AG09309 (cell line): ENCODE data around the gene EMC9.
"Not testable (repeated sequence)": the region's sequence is repeated elsewhere in the genome, so short reads cannot be mapped to it uniquely, and the experiment has no call there.

Experiments
- DNase-seq: peaks from one replicate; pipeline ENCODE4 v3.0.0-alpha.2; 2010; ENCODE audit warnings: low read depth
- H3K4me3 ChIP-seq: 2 replicates; pipeline ENCODE4 v1.5.1; 2011; ENCODE audit warnings: mild to moderate bottlenecking, low read depth, low read length, moderate library complexity; ENCODE audit not compliant: control insufficient read depth
- TF ChIP-seq, protein P1 (sequence below): IDR thresholded peaks from 2 replicates; pipeline ENCODE4 v1.5.1; 2011; ENCODE audit warnings: mild to moderate bottlenecking, low read depth, low read length, inconsistent platforms; ENCODE audit not compliant: insufficient read depth, control insufficient read depth; ENCODE audit errors: missing control alignments

The EMC9 gene

DNA sequence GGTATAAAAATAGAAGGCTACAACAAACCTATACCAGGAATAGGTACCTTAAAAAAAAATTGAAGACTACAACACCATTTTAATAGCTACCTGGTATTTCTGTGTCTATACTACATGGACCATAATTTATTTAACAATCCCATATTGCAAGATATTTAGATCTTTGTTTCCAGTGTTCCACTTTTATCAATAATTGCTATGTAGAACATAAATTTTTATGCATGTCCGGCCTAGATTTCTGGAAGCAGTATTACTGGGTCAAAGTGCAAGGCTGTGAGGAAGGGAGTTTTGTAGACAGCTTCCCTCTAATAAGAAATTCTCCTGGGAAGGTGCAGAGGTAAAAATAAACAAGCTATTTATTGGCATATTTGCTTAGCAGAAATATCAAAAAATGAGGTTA is 30.9 kb downstream of the EMC9 start:
- TF ChIP-seq, protein P1, sequence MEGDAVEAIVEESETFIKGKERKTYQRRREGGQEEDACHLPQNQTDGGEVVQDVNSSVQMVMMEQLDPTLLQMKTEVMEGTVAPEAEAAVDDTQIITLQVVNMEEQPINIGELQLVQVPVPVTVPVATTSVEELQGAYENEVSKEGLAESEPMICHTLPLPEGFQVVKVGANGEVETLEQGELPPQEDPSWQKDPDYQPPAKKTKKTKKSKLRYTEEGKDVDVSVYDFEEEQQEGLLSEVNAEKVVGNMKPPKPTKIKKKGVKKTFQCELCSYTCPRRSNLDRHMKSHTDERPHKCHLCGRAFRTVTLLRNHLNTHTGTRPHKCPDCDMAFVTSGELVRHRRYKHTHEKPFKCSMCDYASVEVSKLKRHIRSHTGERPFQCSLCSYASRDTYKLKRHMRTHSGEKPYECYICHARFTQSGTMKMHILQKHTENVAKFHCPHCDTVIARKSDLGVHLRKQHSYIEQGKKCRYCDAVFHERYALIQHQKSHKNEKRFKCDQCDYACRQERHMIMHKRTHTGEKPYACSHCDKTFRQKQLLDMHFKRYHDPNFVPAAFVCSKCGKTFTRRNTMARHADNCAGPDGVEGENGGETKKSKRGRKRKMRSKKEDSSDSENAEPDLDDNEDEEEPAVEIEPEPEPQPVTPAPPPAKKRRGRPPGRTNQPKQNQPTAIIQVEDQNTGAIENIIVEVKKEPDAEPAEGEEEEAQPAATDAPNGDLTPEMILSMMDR, result no peak
- DNase-seq, result no peak
- no peak overlapping the region for H3K4me3 ChIP-seq

DNA sequence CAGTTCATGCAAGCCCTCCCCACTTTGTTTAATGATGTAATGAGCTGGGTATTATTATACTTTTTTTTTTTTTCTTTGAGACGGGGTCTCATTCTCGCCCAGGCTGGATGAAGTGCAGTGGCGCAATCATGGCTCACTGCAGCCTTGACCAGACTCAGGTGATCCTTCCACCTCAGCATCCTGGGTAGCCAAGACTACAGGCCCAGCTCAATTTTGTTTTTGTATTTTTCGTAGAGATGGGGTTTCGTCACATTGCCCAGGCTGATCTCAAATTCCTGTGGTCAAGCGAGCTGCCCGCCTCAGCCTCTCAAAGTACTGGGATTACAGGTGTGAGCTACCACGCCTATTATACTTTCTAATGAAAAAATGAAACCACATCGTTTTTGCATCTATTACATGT is 31.3 kb downstream of the EMC9 start:
- no peak for DNase-seq
- TF ChIP-seq, protein P1, result no peak
- H3K4me3 ChIP-seq, result no peak overlapping the region

DNA sequence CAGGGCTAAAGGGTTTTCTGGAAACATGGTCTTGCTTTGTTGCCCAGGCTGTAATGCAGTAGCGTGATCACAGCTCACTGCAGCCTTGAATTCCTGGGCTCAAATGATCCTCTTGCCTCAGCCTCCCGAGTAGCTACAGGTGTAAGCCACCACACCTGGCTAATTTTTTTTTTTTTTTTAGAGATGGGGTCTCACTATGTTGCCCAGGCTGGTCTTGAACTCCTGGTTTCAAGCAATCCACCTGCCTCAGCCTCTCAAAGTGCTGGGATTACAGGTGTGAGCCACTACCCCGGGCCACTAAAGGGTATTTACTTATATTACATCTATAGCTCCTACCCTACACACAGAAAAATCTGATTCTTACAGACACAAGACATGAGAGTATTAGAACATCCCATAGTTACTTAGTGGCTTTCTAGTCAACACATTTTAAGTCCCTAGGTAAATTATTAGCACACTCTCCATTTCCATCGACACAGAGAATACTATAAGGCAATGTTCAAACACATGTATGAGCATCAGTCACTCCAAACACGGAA is 33.0 kb downstream of the EMC9 start:
- TF ChIP-seq, protein P1, result no peak
- no peak overlapping the region for H3K4me3 ChIP-seq
- no peak for DNase-seq

DNA sequence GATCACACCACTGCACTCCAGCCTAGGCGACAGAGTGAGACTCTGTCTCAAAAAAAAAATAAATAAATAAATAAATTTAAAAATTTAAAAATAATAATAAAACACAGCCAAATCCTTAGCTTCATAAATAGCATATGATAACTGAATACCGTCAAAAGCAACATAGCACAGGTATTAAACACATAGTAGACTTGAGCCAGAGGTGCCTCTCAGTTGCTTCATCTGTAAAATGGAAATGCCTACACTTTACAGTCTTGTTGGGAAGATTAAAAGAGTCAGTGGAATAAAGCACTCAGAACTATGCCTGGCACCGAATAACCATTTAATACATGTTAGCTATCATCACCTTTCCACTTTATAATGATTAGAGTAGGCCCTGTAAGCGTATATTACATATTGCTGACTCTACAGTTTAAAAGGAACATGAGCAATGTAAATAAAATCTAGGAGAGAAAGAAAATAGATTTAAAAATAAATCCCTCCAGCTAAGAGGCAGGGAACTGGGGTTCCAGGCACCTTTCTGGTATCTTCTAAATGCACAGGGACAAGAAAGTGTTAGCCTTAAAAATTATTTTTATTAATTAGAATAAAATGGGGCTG is 34.6 kb downstream of the EMC9 start:
- TF ChIP-seq, protein P1, result no peak
- no peak for DNase-seq
- H3K4me3 ChIP-seq, result no peak overlapping the region

DNA sequence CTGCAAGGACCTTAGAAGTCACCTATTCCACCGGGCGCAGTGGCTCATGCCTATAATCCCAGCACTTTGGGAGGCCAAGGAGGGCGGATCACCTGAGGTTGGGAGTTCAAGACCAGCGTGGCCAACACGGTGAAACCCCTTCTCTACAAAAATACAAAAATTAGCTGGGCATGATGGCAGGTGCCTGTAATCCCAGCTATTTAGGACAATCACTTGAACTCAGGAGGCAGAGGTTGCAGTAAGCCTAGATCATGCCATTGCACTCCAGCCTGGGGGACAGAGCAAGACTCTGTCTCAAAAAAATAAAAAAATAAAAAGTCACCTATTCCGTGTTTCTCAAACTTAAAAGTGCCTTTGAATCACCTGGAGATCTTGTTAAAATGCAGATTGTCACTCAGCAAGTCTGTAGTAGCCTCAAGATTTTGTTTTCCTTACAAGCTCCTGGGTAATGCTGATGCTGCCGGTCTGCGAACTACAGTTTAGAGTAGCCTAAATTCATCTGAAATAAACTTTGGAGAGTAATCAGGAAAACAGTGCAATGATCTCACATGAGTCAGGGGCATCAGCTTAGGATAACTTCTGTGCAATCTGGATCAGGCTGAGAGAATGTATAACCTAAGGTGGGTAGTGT is 35.7 kb downstream of the EMC9 start:
- DNase-seq, H3K4me3 ChIP-seq: not testable (repeated sequence)

DNA sequence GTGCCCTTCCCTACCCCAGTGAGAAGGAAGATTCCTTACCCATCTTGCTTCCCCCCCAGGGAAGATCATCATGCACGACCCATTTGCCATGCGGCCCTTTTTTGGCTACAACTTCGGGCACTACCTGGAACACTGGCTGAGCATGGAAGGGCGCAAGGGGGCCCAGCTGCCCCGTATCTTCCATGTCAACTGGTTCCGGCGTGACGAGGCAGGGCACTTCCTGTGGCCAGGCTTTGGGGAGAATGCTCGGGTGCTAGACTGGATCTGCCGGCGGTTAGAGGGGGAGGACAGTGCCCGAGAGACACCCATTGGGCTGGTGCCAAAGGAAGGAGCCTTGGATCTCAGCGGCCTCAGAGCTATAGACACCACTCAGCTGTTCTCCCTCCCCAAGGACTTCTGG is 37.9 kb downstream of the EMC9 start:
- no peak for DNase-seq
- no peak overlapping the region for H3K4me3 ChIP-seq
- TF ChIP-seq, protein P1, result no peak

DNA sequence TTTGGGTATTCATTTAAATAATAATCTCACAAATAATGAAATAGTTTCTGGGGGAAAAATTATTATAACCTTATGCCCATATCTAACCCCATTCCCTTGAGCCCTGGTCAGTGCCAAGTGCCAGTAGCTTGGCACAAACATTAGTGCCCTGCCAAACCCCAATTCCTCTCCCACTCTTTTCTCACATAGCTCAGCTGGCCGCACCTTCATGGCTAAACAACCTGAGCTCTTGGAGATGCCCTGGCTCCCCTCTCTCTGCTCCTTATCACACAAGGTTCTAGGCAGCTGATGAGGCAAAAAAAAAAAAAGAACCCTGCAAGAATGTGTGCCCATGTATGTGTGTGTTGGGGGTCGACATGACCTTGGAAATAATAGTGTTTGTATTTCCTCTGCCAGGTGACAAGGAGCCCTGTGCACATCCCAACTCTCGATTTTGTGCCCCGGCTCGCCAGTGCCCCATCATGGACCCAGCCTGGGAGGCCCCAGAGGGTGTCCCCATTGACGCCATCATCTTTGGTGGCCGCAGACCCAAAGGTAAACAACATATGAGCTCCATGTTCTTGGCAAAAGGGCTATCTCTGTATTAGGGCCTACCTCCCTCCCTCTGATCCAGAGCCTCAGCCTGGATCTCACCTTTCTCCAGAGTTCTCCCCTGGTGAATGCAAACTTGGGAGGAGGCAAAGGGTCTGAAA is 38.9 kb downstream of the EMC9 start:
- no peak for DNase-seq
- H3K4me3 ChIP-seq, result no peak overlapping the region
- TF ChIP-seq, protein P1, result no peak
